DOHH2 (cell line): ENCODE data around the gene KLHL33.

ENCODE experiments used
- H3F3A ChIP-seq: fragments of 200-600 bp; sonication (generic), shearing (Covaris generic); 2 replicates; pipeline ENCODE4 v1.6.0; 2016; ENCODE audit warnings: antibody characterized with exemption, mild to moderate bottlenecking; ENCODE audit not compliant: control insufficient read depth, insufficient read depth
- H3K27ac ChIP-seq: fragments of 200-600 bp; sonication (generic); 2 replicates; pipeline ENCODE4 v1.5.1; 2014; ENCODE audit warnings: low read depth, mild to moderate bottlenecking, low read length, moderate library complexity
- H3K27me3 ChIP-seq: fragments of 200-600 bp; sonication (generic); 2 replicates; pipeline ENCODE4 v1.6.1; 2014; ENCODE audit warnings: mild to moderate bottlenecking, low read length, mixed read lengths; ENCODE audit not compliant: control insufficient read depth
- H3K36me3 ChIP-seq: fragments of 200-600 bp; sonication (generic); 2 replicates; pipeline ENCODE4 v1.6.1; 2014; ENCODE audit warnings: mild to moderate bottlenecking, low read length, moderate library complexity, mixed read lengths; ENCODE audit not compliant: control insufficient read depth
- H3K4me1 ChIP-seq: fragments of 200-600 bp; sonication (generic); 2 replicates; pipeline ENCODE4 v1.6.1; 2014; ENCODE audit warnings: mild to moderate bottlenecking, low read length, mixed read lengths; ENCODE audit not compliant: control insufficient read depth
- H3K4me2 ChIP-seq: fragments of 200-600 bp; sonication (generic); 2 replicates; pipeline ENCODE4 v1.6.0; 2014; ENCODE audit warnings: mild to moderate bottlenecking, low read length, moderate library complexity
- H3K4me3 ChIP-seq: fragments of 200-600 bp; sonication (generic); 2 replicates; pipeline ENCODE4 v1.5.1; 2014; ENCODE audit warnings: mild to moderate bottlenecking, low read length, mixed read lengths
- H3K79me2 ChIP-seq: fragments of 200-600 bp; sonication (generic); 2 replicates; pipeline ENCODE4 v1.6.1; 2014; ENCODE audit warnings: mild to moderate bottlenecking, low read length, mixed read lengths; ENCODE audit not compliant: control insufficient read depth
- H3K9me2 ChIP-seq: fragments of 200-600 bp; sonication (generic); replicated peaks from 2 replicates; pipeline ENCODE4 v1.6.1; 2014; ENCODE audit warnings: mild to moderate bottlenecking, low read length, mixed read lengths; ENCODE audit not compliant: control insufficient read depth
- H3K9me3 ChIP-seq: fragments of 200-600 bp; sonication (generic); 2 replicates; pipeline ENCODE4 v1.6.1; 2014; ENCODE audit warnings: antibody characterized with exemption, low read length, mixed read lengths; ENCODE audit not compliant: control insufficient read depth, insufficient read depth
- H4K20me1 ChIP-seq: fragments of 200-600 bp; sonication (generic); 2 replicates; pipeline ENCODE4 v1.6.0; 2014; ENCODE audit warnings: low read depth, mild to moderate bottlenecking, antibody characterized with exemption, low read length, moderate library complexity; ENCODE audit not compliant: control insufficient read depth, insufficient read depth
- CTCF ChIP-seq: fragments of 200-600 bp; sonication (generic); IDR thresholded peaks from one replicate; pipeline ENCODE4 v1.5.1; 2014; ENCODE audit warnings: antibody characterized with exemption, mild to moderate bottlenecking, low read depth, low read length; ENCODE audit not compliant: poor library complexity, severe bottlenecking
- EZH2phosphoT487 ChIP-seq: fragments of 200-600 bp; sonication (generic); IDR thresholded peaks from 2 replicates; pipeline ENCODE4 v1.6.1; 2017; ENCODE audit warnings: borderline replicate concordance, mild to moderate bottlenecking, antibody characterized with exemption, low read length, moderate library complexity, mixed read lengths

Gene KLHL33

GRCh38 chr14:20429801-20430669 lies 5.9 kb downstream of the KLHL33 start:
- no peak overlapping the region for H3K4me3 ChIP-seq
- peaks cover 8% of the 10 kb centered on the region; the same call in 1 of the 2 replicates for H3F3A ChIP-seq
- no peak for TF ChIP-seq CTCF
- no peak for TF ChIP-seq EZH2phosphoT487
- H3K27ac ChIP-seq: no peak overlapping the region
- no peaks in the 10 kb centered on the region for H3K9me3 ChIP-seq
- H3K4me2 ChIP-seq: no peak overlapping the region
- no peaks in the 10 kb centered on the region for H3K27me3 ChIP-seq
- no peaks in the 10 kb centered on the region for H3K36me3 ChIP-seq
- H4K20me1 ChIP-seq: no peaks in the 10 kb centered on the region
- peaks cover 39% of the 10 kb centered on the region for H3K4me1 ChIP-seq
- H3K9me2 ChIP-seq: no peaks in the 10 kb centered on the region
- H3K79me2 ChIP-seq: no peaks in the 10 kb centered on the region

GRCh38 chr14:20428802-20429201 lies 7.2 kb downstream of the KLHL33 start:
- Histone ChIP-seq H4K20me1 (no peaks in the 10 kb centered on the region), H3K9me2 (no peaks in the 10 kb centered on the region), H3K4me1 (peaks cover 44% of the 10 kb centered on the region), H3K9me3 (no peaks in the 10 kb centered on the region), H3K4me3 (peak overlapping the region; percentile 73), H3K27me3 (no peaks in the 10 kb centered on the region), H3F3A (peaks cover 8% of the 10 kb centered on the region; the same call in 1 of the 2 replicates), H3K36me3 (no peaks in the 10 kb centered on the region), H3K27ac (peak overlapping the region; percentile 92), H3K4me2 (peak overlapping the region; percentile 95), H3K79me2 (no peaks in the 10 kb centered on the region)
- TF ChIP-seq CTCF (no peak), EZH2phosphoT487 (no peak)

- H3K4me3 ChIP-seq: peak overlapping the region; percentile 73
Observed at GRCh38 chr14:20428010-20428365, 8.0 kb downstream of the KLHL33 start.

More at GRCh38 chr14:20428010-20428365, 8.0 kb downstream of the KLHL33 start:
- Histone ChIP-seq H3K4me2 (peak overlapping the region; percentile 95), H3K4me1 (peaks cover 48% of the 10 kb centered on the region), H3F3A (peaks cover 8% of the 10 kb centered on the region; the same call in 1 of the 2 replicates), H4K20me1 (no peaks in the 10 kb centered on the region), H3K27ac (peak overlapping the region; percentile 92), H3K9me3 (no peaks in the 10 kb centered on the region), H3K79me2 (no peaks in the 10 kb centered on the region), H3K36me3 (no peaks in the 10 kb centered on the region), H3K9me2 (no peaks in the 10 kb centered on the region), H3K27me3 (no peaks in the 10 kb centered on the region)
- no peak for TF ChIP-seq CTCF
- TF ChIP-seq EZH2phosphoT487: no peak
